ENCODE data around the gene COA7. TPM values are rescaled to one million over a fixed set of nuclear protein-coding genes. Genes with fewer than 3 reads are reported as not detected.

The COA7 gene
- total RNA-seq, 4 donors from 2014 or later, result 18.7 to 22.3 (median 20.1) TPM

DNA sequence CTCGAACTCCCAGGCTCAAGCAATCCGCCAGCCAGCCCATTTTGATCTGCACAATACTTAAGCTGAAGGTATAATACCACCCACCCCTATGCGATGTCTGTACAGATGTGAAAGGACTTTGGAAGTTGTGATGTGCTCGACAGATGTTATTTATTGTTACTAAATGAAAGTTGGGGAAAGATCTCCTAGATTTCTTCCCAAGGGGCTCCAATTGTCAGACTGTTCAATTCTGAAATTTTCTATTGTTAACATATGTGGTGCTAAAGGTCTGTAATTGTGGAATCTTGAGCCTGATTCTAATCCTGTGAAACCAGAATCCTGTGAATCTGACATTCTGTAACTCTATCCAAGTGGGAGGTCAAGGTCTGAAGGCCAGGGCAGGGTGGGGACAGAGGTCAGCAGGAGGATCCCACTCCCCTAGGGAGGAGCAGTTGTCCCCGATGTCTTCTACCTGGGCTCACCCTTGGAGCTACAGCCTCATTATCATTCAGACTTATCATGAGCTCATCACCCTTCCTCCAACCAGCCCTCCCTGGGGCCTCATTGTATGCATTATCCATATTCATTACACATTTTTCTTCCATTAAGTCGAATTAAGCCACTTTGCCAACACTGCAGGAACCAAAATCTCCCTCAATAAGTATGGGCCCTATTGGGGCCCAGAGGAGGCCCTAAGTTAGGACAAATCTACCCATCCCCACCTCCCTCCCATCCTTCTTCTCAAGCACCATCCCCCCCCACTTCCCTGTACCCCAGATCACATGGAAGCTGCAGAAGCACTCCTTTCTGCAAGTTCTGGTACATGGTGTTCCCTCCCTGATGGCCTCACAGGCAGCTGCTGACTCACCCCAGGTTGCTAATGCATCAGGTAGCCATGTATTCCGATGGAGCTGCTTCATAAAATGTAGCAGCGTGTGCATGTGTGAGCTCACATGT is 32.9 kb downstream of the COA7 start:
- ATAC-seq (peak; percentile 87), DNase-seq (peak; percentile 82 to 85)
- intact Hi-C loops (cut with DNase I; ENCODE audit: low total_unique reads), result loop anchor here (10.0 kb wide), 1 partner anchor 80 kb away; no protein-coding TSS in a partner anchor
- TF ChIP-seq CTCF (IDR thresholded peaks at IDR 0.05 in 4 of 5, conservative IDR thresholded peaks at IDR 0.05 in 1 of 5), result no peak
- TF ChIP-seq POLR2A (IDR thresholded peaks at IDR 0.05), result no peak
- peaks cover 18 to 41% of the 10 kb centered on the region in 2 donors for H3K4me1 ChIP-seq
- H3K27ac ChIP-seq, result peak overlapping the region; percentile 61 to 82 (median 72)
- no peaks in the 10 kb centered on the region for H3K9me3 ChIP-seq
- no peaks in the 10 kb centered on the region for H3K36me3 ChIP-seq
- H3K27me3 ChIP-seq, result no peaks in the 10 kb centered on the region
- no peak overlapping the region for H3K4me3 ChIP-seq
- in situ Hi-C loops (cut with MboI; ENCODE audit: low sequenced_read_pairs in 4 of 4), result loop anchor here in 1 of 4 donors (25.0 kb wide), 1 partner anchor 528 kb away; the partner anchor contains the start of gene ZFYVE9

- Histone ChIP-seq H3K4me1 (peaks cover 20 to 40% of the 10 kb centered on the region in 2 donors), H3K36me3 (no peaks in the 10 kb centered on the region), H3K27me3 (no peaks in the 10 kb centered on the region), H3K4me3 (no peak overlapping the region), H3K27ac (no peak overlapping the region), H3K9me3 (no peaks in the 10 kb centered on the region)
- intact Hi-C loops (cut with DNase I; ENCODE audit: low total_unique reads), result loop anchor here (10.0 kb wide), 1 partner anchor 81 kb away; no protein-coding TSS in a partner anchor
- DNase-seq, result no peak
- no peak for ATAC-seq
- in situ Hi-C loops (cut with MboI; ENCODE audit: low sequenced_read_pairs in 4 of 4), result loop anchor here in 1 of 4 donors (25.0 kb wide), 1 partner anchor 526 kb away; the partner anchor contains the start of gene ZFYVE9
- no peak for TF ChIP-seq POLR2A (IDR thresholded peaks at IDR 0.05)
- no peak for TF ChIP-seq CTCF (IDR thresholded peaks at IDR 0.05 in 4 of 5, conservative IDR thresholded peaks at IDR 0.05 in 1 of 5)
These were observed 34.4 kb downstream of the COA7 start for GRCh38 chr1:52663716-52664115.

GRCh38 chr1:52662645-52663313 is 35.4 kb downstream of the COA7 start:
- ATAC-seq (no peak), DNase-seq (no peak)
- peaks cover 23 to 43% of the 10 kb centered on the region in 2 donors for H3K4me1 ChIP-seq
- no peaks in the 10 kb centered on the region for H3K27me3 ChIP-seq
- H3K36me3 ChIP-seq, result no peaks in the 10 kb centered on the region
- intact Hi-C loops (cut with DNase I; ENCODE audit: low total_unique reads) (loop anchor here (10.0 kb wide), 1 partner anchor 82 kb away; no protein-coding TSS in a partner anchor), in situ Hi-C loops (cut with MboI; ENCODE audit: low sequenced_read_pairs in 4 of 4) (loop anchor here in 1 of 4 donors (25.0 kb wide), 1 partner anchor 525 kb away; the partner anchor contains the start of gene ZFYVE9)
- TF ChIP-seq CTCF (IDR thresholded peaks at IDR 0.05 in 4 of 5, conservative IDR thresholded peaks at IDR 0.05 in 1 of 5), result no peak
- no peaks in the 10 kb centered on the region for H3K9me3 ChIP-seq
- peak overlapping the region in 2 of 4 donors; percentile 36 to 62 for H3K27ac ChIP-seq
- no peak overlapping the region for H3K4me3 ChIP-seq

- ATAC-seq (no peak), DNase-seq (no peak)
- no peaks in the 10 kb centered on the region for H3K9me3 ChIP-seq
- no peak overlapping the region for H3K4me3 ChIP-seq
- no peaks in the 10 kb centered on the region for H3K36me3 ChIP-seq
- intact Hi-C loops (cut with DNase I; ENCODE audit: low total_unique reads) (loop anchor here (10.0 kb wide), 1 partner anchor 84 kb away; no protein-coding TSS in a partner anchor), in situ Hi-C loops (cut with MboI; ENCODE audit: low sequenced_read_pairs in 4 of 4) (loop anchor here in 1 of 4 donors (25.0 kb wide), 1 partner anchor 524 kb away; the partner anchor contains the start of gene ZFYVE9)
- TF ChIP-seq CTCF (IDR thresholded peaks at IDR 0.05 in 4 of 5, conservative IDR thresholded peaks at IDR 0.05 in 1 of 5), result no peak
- no peak for TF ChIP-seq POLR2A (IDR thresholded peaks at IDR 0.05)
- peaks cover 16 to 39% of the 10 kb centered on the region in 2 donors for H3K4me1 ChIP-seq
- H3K27ac ChIP-seq, result peak overlapping the region in 2 of 4 donors; percentile 81 to 87
- H3K27me3 ChIP-seq, result no peaks in the 10 kb centered on the region
These were observed 37.3 kb downstream of the COA7 start for GRCh38 chr1:52660807-52661206.

All from gastrocnemius medialis (tissue), 4 donors.